HEK293 (cell line): ENCODE results near the gene SPESP1.

ENCODE experiments used
- BCL11B ChIP-seq: fragments of 450-650 bp; formaldehyde crosslinking; IDR thresholded peaks from 2 replicates; pipeline ENCODE4 v1.5.1; 2016; ENCODE audit warnings: low read depth, missing biosample characterization, missing genetic modification characterization
- GFI1B ChIP-seq: fragments of 450-650 bp; formaldehyde crosslinking; IDR thresholded peaks from 2 replicates; pipeline ENCODE4 v1.5.1; 2016; ENCODE audit warnings: missing biosample characterization, missing genetic modification characterization
- HOXA7 ChIP-seq: sonication (generic); formaldehyde crosslinking; IDR thresholded peaks from 2 replicates; pipeline ENCODE4 v1.8.1; 2022; ENCODE audit warnings: missing genetic modification reagents, borderline replicate concordance
- KLF1 ChIP-seq: fragments of 450-650 bp; formaldehyde crosslinking; IDR thresholded peaks from 2 replicates; pipeline ENCODE4 v1.5.1; 2016; ENCODE audit warnings: missing biosample characterization, missing genetic modification characterization
- KLF17 ChIP-seq: fragments of 450-650 bp; formaldehyde crosslinking; IDR thresholded peaks from 2 replicates; pipeline ENCODE4 v1.5.1; 2016; ENCODE audit warnings: missing biosample characterization, missing genetic modification characterization
- KLF7 ChIP-seq: fragments of 450-650 bp; formaldehyde crosslinking; IDR thresholded peaks from 2 replicates; pipeline ENCODE4 v1.5.1; 2016; ENCODE audit warnings: missing biosample characterization, missing genetic modification characterization, borderline replicate concordance
- MZF1 ChIP-seq: fragments of 450-650 bp; formaldehyde crosslinking; IDR thresholded peaks from 2 replicates; pipeline ENCODE4 v1.5.1; 2017; ENCODE audit warnings: missing biosample characterization, missing genetic modification characterization, borderline replicate concordance
- OSR2 ChIP-seq: fragments of 450-650 bp; formaldehyde crosslinking; IDR thresholded peaks from 2 replicates; pipeline ENCODE4 v1.5.1; 2016; ENCODE audit warnings: missing biosample characterization, missing genetic modification characterization
- SCRT2 ChIP-seq: fragments of 450-650 bp; formaldehyde crosslinking; IDR thresholded peaks from 2 replicates; pipeline ENCODE4 v1.5.1; 2016; ENCODE audit warnings: missing biosample characterization, missing genetic modification characterization
- SETDB1 ChIP-seq: IDR thresholded peaks from one replicate; pipeline ENCODE4 v1.6.1; 2017; ENCODE audit warnings: mild to moderate bottlenecking, low read length, moderate library complexity, mixed read lengths; ENCODE audit not compliant: insufficient read length
- SP7 ChIP-seq: fragments of 450-650 bp; formaldehyde crosslinking; IDR thresholded peaks from 2 replicates; pipeline ENCODE4 v1.5.1; 2016; ENCODE audit warnings: missing biosample characterization, missing genetic modification characterization
- TSHZ1 ChIP-seq: fragments of 450-650 bp; formaldehyde crosslinking; IDR thresholded peaks from 2 replicates; pipeline ENCODE4 v1.5.1; 2016; ENCODE audit warnings: missing biosample characterization, missing genetic modification characterization, borderline replicate concordance
- ZBTB11 ChIP-seq: fragments of 450-650 bp; formaldehyde crosslinking; conservative IDR thresholded peaks from 2 replicates; pipeline ENCODE4 v1.5.1; 2016; ENCODE audit warnings: low read depth, missing biosample characterization, missing genetic modification characterization
- ZEB2 ChIP-seq: fragments of 450-650 bp; formaldehyde crosslinking; IDR thresholded peaks from 2 replicates; pipeline ENCODE4 v1.5.1; 2016; ENCODE audit warnings: missing biosample characterization, missing genetic modification characterization
- ZNF148 ChIP-seq: fragments of 450-650 bp; formaldehyde crosslinking; IDR thresholded peaks from 2 replicates; pipeline ENCODE4 v1.5.0; 2017; ENCODE audit warnings: missing biosample characterization, missing genetic modification characterization, borderline replicate concordance
- ZNF202 ChIP-seq: fragments of 450-650 bp; formaldehyde crosslinking; IDR thresholded peaks from 2 replicates; pipeline ENCODE4 v1.5.1; 2016; ENCODE audit warnings: missing biosample characterization, missing genetic modification characterization, borderline replicate concordance
- ZNF362 ChIP-seq: fragments of 450-650 bp; formaldehyde crosslinking; IDR thresholded peaks from 2 replicates; pipeline ENCODE4 v1.5.1; 2016; ENCODE audit warnings: missing biosample characterization, missing genetic modification characterization
- ZNF366 ChIP-seq: fragments of 450-650 bp; formaldehyde crosslinking; conservative IDR thresholded peaks from 2 replicates; pipeline ENCODE4 v1.5.1; 2016; ENCODE audit warnings: missing biosample characterization, missing genetic modification characterization
- ZNF416 ChIP-seq: fragments of 450-650 bp; formaldehyde crosslinking; IDR thresholded peaks from 2 replicates; pipeline ENCODE4 v1.5.1; 2016; ENCODE audit warnings: missing biosample characterization, missing genetic modification characterization
- ZNF433 ChIP-seq: fragments of 450-650 bp; formaldehyde crosslinking; IDR thresholded peaks from 2 replicates; pipeline ENCODE4 v1.5.1; 2016; ENCODE audit warnings: missing biosample characterization, missing genetic modification characterization, low read depth
- ZNF529 ChIP-seq: fragments of 450-650 bp; formaldehyde crosslinking; IDR thresholded peaks from 2 replicates; pipeline ENCODE4 v1.5.1; 2017; ENCODE audit warnings: missing genetic modification characterization, missing biosample characterization; ENCODE audit not compliant: insufficient replicate concordance
- ZNF623 ChIP-seq: fragments of 450-650 bp; formaldehyde crosslinking; IDR thresholded peaks from 2 replicates; pipeline ENCODE4 v1.5.1; 2016; ENCODE audit warnings: missing biosample characterization, missing genetic modification characterization
- ZNF626 ChIP-seq: fragments of 450-650 bp; sonication (Bioruptor Pico); formaldehyde crosslinking; IDR thresholded peaks from 2 replicates; pipeline ENCODE4 v1.5.1; 2018; ENCODE audit warnings: missing biosample characterization, missing genetic modification characterization, inconsistent platforms
- ZNF707 ChIP-seq: fragments of 450-650 bp; formaldehyde crosslinking; IDR thresholded peaks from 2 replicates; pipeline ENCODE4 v1.5.1; 2016; ENCODE audit warnings: missing biosample characterization, missing genetic modification characterization
- ZSCAN16 ChIP-seq: fragments of 450-650 bp; formaldehyde crosslinking; IDR thresholded peaks from 2 replicates; pipeline ENCODE4 v1.5.1; 2016; ENCODE audit warnings: missing biosample characterization, missing genetic modification characterization
- ZSCAN5A ChIP-seq: fragments of 450-650 bp; formaldehyde crosslinking; IDR thresholded peaks from 2 replicates; pipeline ENCODE4 v1.5.1; 2016; ENCODE audit warnings: missing biosample characterization, missing genetic modification characterization
- ZXDB ChIP-seq: fragments of 450-650 bp; formaldehyde crosslinking; IDR thresholded peaks from 2 replicates; pipeline ENCODE4 v1.5.1; 2016; ENCODE audit warnings: missing biosample characterization, missing genetic modification characterization

The SPESP1 gene

GRCh38 chr15:68924866-68925560, 5.3 kb upstream of the SPESP1 start (continued):
- TF ChIP-seq ZNF148 (tag by site-specific recombination) (no peak), MZF1 (no peak), ZNF416 (tag by site-specific recombination) (no peak), SETDB1 (no peak), ZNF362 (no peak), ZBTB11 (tag by site-specific recombination) (no peak), ZNF623 (tag by site-specific recombination) (no peak), SCRT2 (tag by site-specific recombination) (peak; percentile 71), KLF17 (tag by site-specific recombination) (no peak), SP7 (tag by site-specific recombination) (peak; percentile 61), KLF1 (tag by site-specific recombination) (no peak), ZSCAN5A (tag by site-specific recombination) (no peak), ZNF707 (tag by site-specific recombination) (no peak), KLF7 (tag by site-specific recombination) (no peak), ZNF433 (tag by site-specific recombination) (no peak), OSR2 (tag by site-specific recombination) (no peak), ZSCAN16 (tag by site-specific recombination) (no peak), GFI1B (tag by site-specific recombination) (peak; percentile 58), ZNF626 (tag by site-specific recombination) (peak; percentile 34; the same call in 1 of the 2 replicates), ZNF529 (tag by site-specific recombination) (no peak), BCL11B (tag by site-specific recombination) (no peak), TSHZ1 (no peak), ZEB2 (tag by site-specific recombination) (peak; percentile 58; the same call in 1 of the 2 replicates), HOXA7 (CRISPR knock-in tag) (no peak), ZNF202 (no peak), ZNF366 (tag by site-specific recombination) (no peak), ZXDB (tag by site-specific recombination) (no peak)
